Gastrocnemius medialis (tissue), 4 donors: ENCODE measurements around the gene PAX5. TPM values are rescaled to one million over a fixed set of nuclear protein-coding genes. Genes with fewer than 3 reads are reported as not detected.

Experiments
- ATAC-seq, 2 donors: fragments of 150-250 bp; one replicate each; pipeline ENCODE4 v1.9.1; 2016
- DNase-seq, 2 donors: peaks; one replicate each; pipeline ENCODE4 v3.0.0-alpha.2; 2019
- H3K27ac ChIP-seq, 4 donors: fragments of 200-600 bp; sonication (generic); 1 replicate in 1 of 4; 2 replicates in 3 of 4; pipeline ENCODE4 v1.5.1; 2016 to 2018; ENCODE audit warnings: mild to moderate bottlenecking in 2 of 4, moderate library complexity in 1 of 4
- H3K27me3 ChIP-seq, 3 donors: fragments of 200-600 bp; sonication (generic) in 2 of 3; 1 replicate in 1 of 3; 2 replicates in 2 of 3; pipeline versions ENCODE4 v1.5.1 to v1.6.0; 2016 to 2019; ENCODE audit warnings: mild to moderate bottlenecking in 1 of 3, moderate library complexity in 1 of 3
- H3K36me3 ChIP-seq, 2 donors: fragments of 200-600 bp; sonication (generic) in 1 of 2; one replicate each; pipeline ENCODE4 v1.5.1; 2017 to 2018
- H3K4me1 ChIP-seq, 2 donors: fragments of 200-600 bp; sonication (generic) in 1 of 2; one replicate each; pipeline ENCODE4 v1.5.1; 2016 to 2017; ENCODE audit warnings: mild to moderate bottlenecking in 2 of 2
- H3K4me3 ChIP-seq, 4 donors: fragments of 200-600 bp; sonication (generic) in 3 of 4; 1 replicate in 1 of 4; 2 replicates in 3 of 4; pipeline ENCODE4 v1.5.1; 2016 to 2019; ENCODE audit warnings: mild to moderate bottlenecking in 2 of 4
- H3K9me3 ChIP-seq, 3 donors: fragments of 200-600 bp; sonication (generic) in 2 of 3; 1 replicate in 1 of 3; 2 replicates in 2 of 3; pipeline ENCODE4 v1.5.1; 2016 to 2019
- POLR2A ChIP-seq, 2 donors: fragments of 450-650 bp; IDR thresholded peaks; one replicate each; pipeline ENCODE4 v1.6.1; 2017; ENCODE audit warnings: antibody characterized with exemption in 2 of 2, mild to moderate bottlenecking in 2 of 2, moderate library complexity in 2 of 2
- in situ Hi-C, 4 donors: fragments of 200-750 bp; cut with MboI; loops; one replicate each; pipeline versions ENCODE4 v1.15.0 to v1.8.0; 2017; ENCODE audit warnings: low sequenced_read_pairs in 4 of 4
- intact Hi-C: fragments of 100-400 bp; cut with DNase I; formaldehyde crosslinking; loops from one replicate; pipeline ENCODE4 v1.15.1; 2023; ENCODE audit warnings: low total_unique reads
- total RNA-seq, 4 donors: library from RNA; depleted of rRNA; stranded (reverse); fragments of >200 nt; gene quantifications; one replicate each; pipeline versions ENCODE4 v1.1.0 to v1.2.3, GENCODE V29; 2016
- TF ChIP-seq, protein P1 (sequence below), 5 experiments: fragments of 450-650 bp in 3 of 5; fragments of 200-600 bp in 2 of 5; sonication (generic) in 2 of 5; IDR thresholded peaks in 4 of 5; conservative IDR thresholded peaks in 1 of 5; 1 replicate in 4 of 5; 2 replicates in 1 of 5; pipeline ENCODE4 v1.5.1; 2016 to 2019; ENCODE audit warnings: antibody characterized with exemption in 5 of 5, mild to moderate bottlenecking in 3 of 5, moderate library complexity in 3 of 5

PAX5 gene
- total RNA-seq, 4 donors from 2014 or later: 0.19 TPM; not detected in 3

DNA sequence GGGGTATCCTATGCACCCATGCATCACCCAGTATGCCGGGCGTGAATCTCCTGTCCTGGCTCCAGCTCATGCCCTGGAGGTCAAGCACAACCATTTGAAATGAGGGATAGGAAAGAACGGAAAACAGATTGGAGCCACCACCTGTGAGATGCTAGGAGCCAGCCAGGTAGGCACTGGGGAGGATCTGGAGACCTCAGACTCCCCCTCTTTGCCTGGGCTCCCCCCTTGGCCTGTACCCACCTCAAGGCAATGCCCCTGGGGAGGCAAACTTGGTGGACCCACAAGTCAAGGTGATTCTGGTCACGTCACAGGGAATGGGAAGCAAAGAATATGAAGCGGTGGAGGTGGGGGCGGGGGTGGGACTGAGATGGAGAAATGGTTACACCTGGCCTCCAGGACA, 92.6 kb downstream of the PAX5 start:
- Histone ChIP-seq H3K36me3 (no peaks in the 10 kb centered on the region), H3K27ac (no peak overlapping the region), H3K4me1 (peaks cover 0 to 4% of the 10 kb centered on the region in 2 donors), H3K9me3 (no peaks in the 10 kb centered on the region), H3K27me3 (peaks cover 0 to 4% (median 0%) of the 10 kb centered on the region in 3 donors), H3K4me3 (no peak overlapping the region)
- in situ Hi-C loops: loop anchor here in 2 of 4 donors (10.0 kb wide), 2 partner anchors 47 to 63 kb away; no protein-coding TSS in a partner anchor
- no peak for DNase-seq
- intact Hi-C loops: no loop called here
- TF ChIP-seq POLR2A (IDR thresholded peaks at IDR 0.05): no peak
- TF ChIP-seq, protein P1, sequence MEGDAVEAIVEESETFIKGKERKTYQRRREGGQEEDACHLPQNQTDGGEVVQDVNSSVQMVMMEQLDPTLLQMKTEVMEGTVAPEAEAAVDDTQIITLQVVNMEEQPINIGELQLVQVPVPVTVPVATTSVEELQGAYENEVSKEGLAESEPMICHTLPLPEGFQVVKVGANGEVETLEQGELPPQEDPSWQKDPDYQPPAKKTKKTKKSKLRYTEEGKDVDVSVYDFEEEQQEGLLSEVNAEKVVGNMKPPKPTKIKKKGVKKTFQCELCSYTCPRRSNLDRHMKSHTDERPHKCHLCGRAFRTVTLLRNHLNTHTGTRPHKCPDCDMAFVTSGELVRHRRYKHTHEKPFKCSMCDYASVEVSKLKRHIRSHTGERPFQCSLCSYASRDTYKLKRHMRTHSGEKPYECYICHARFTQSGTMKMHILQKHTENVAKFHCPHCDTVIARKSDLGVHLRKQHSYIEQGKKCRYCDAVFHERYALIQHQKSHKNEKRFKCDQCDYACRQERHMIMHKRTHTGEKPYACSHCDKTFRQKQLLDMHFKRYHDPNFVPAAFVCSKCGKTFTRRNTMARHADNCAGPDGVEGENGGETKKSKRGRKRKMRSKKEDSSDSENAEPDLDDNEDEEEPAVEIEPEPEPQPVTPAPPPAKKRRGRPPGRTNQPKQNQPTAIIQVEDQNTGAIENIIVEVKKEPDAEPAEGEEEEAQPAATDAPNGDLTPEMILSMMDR (IDR thresholded peaks at IDR 0.05 in 4 of 5, conservative IDR thresholded peaks at IDR 0.05 in 1 of 5): no peak
- ATAC-seq: no peak

DNA sequence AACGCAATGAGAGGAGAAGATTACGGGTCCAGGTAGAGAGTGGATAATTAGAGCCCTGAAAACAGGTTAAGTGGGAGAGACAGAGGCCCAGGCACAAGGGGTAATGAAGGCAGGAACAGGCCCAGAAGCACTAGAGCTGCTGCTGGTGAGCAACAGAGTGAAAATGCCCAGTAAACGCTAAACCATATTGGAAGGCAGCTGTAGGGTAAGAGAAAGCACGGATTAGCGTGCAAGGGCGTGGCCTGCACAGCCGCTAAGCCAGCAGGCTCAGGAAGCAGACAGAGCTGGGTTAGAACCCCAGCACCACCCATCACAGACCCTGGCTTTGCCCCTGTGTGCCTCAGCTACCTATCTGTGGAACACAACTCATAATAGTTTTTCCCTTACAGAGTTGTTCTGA, 93.2 kb downstream of the PAX5 start:
- Histone ChIP-seq H3K4me1 (peaks cover 0 to 4% of the 10 kb centered on the region in 2 donors), H3K36me3 (no peaks in the 10 kb centered on the region), H3K4me3 (no peak overlapping the region), H3K27ac (no peak overlapping the region), H3K9me3 (no peaks in the 10 kb centered on the region), H3K27me3 (peaks cover 0 to 4% (median 0%) of the 10 kb centered on the region in 3 donors)
- intact Hi-C loops (no loop called here), in situ Hi-C loops (loop anchor here in 2 of 4 donors (10.0 kb wide), 2 partner anchors 46 to 64 kb away; no protein-coding TSS in a partner anchor)
- DNase-seq (no peak), ATAC-seq (no peak)
- no peak for TF ChIP-seq POLR2A (IDR thresholded peaks at IDR 0.05)
- TF ChIP-seq, protein P1 (IDR thresholded peaks at IDR 0.05 in 4 of 5, conservative IDR thresholded peaks at IDR 0.05 in 1 of 5): no peak

DNA sequence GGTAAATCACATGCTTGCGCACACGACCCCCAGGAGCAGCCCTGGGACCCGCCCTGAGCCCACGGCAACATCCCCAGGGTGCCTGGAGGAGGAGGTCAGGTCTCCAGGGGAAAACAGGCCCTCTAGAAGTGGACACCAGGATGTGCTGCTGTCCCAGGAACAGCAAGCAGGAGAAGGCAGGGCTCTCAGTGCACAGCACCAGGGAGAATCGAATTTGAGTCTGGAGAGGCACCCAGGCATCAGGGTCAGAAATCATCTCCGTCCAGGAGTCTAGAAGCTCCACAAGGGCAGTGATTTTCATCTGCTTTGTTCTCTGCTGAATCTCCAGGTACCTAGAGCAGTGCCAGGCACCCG, 93.6 kb downstream of the PAX5 start:
- intact Hi-C loops: no loop called here
- Histone ChIP-seq H3K4me3 (no peak overlapping the region), H3K4me1 (peaks cover 0 to 2% of the 10 kb centered on the region in 2 donors), H3K36me3 (no peaks in the 10 kb centered on the region), H3K9me3 (no peaks in the 10 kb centered on the region), H3K27me3 (peaks cover 0 to 4% (median 0%) of the 10 kb centered on the region in 3 donors), H3K27ac (no peak overlapping the region)
- TF ChIP-seq, protein P1 (IDR thresholded peaks at IDR 0.05 in 4 of 5, conservative IDR thresholded peaks at IDR 0.05 in 1 of 5): no peak
- ATAC-seq: no peak
- in situ Hi-C loops: loop anchor here in 2 of 4 donors (10.0 kb wide), 2 partner anchors 46 to 64 kb away; no protein-coding TSS in a partner anchor
- DNase-seq: no peak

DNA sequence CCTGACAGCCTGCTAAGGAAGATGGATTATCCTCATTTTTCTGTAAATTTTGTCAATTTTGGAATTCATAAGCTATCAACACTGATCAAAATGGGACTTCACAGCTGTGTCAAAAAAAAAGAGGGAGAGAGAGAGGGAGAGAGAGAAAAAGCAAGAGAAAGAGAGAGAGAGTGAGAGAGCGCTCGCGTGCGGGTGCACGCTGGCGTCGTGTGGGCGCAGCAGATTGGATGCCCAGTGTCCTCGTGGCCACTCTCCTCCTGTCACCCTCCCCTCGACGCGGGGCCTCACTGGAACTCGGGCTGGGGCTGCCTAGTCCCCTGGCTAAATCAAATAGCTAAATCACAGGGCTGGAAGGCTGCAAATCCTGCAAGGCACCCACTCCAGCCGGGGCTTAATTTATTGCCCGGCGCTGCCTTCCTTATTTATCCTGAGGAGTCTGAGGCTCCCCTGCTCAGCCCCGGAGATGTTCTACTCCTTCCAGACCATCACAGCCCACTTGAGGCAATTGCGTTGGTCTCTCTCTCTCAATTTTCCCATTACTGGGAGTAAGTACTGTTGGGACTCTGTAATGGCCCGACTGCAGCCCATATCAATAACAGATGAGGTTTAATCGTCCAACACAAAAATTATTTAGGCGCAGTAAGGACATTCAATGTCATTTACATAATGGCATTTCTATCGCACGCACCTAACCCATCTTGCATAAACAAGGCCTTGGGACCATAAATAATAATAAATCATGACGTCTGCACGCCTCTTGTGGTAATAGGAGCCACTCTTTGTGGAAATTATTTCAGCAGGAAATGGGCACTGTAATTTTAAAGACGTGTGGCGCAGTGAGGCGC, 94.2 kb downstream of the PAX5 start:
- Histone ChIP-seq H3K4me3 (no peak overlapping the region), H3K27me3 (peaks cover 0 to 4% (median 0%) of the 10 kb centered on the region in 3 donors), H3K36me3 (no peaks in the 10 kb centered on the region), H3K9me3 (no peaks in the 10 kb centered on the region), H3K27ac (no peak overlapping the region), H3K4me1 (no peaks in the 10 kb centered on the region)
- no peak for ATAC-seq
- intact Hi-C loops (no loop called here), in situ Hi-C loops (loop anchor here in 2 of 4 donors (10.0 kb wide), 2 partner anchors 45 to 65 kb away; no protein-coding TSS in a partner anchor)
- DNase-seq: no peak
- TF ChIP-seq, protein P1 (IDR thresholded peaks at IDR 0.05 in 4 of 5, conservative IDR thresholded peaks at IDR 0.05 in 1 of 5): no peak
- TF ChIP-seq POLR2A (IDR thresholded peaks at IDR 0.05): no peak
